HepG2 (cell line): Measurements from ENCODE around the gene KCNJ5. TPM values are rescaled to one million over a fixed set of nuclear protein-coding genes. Genes with fewer than 3 reads are reported as not detected.

Experiments used
- ATAC-seq: fragments of 200-7000 bp; cut with Tn5 transposase; 3 replicates; pipeline ENCODE4 v1.9.1; 2020; ENCODE audit warnings: mild to moderate bottlenecking, moderate library complexity
- BruUV-seq: library from RNA; stranded (reverse); fragments of 400-500 nt; replicated peaks from 2 replicates; lab custom pipeline; 2021; lab: Mats Ljungman, UMichigan
- CTCF ChIA-PET: fragments of 300-600 bp; formaldehyde crosslinking; extraction: SDS; loops from one replicate; lab custom pipeline; 2021; ENCODE audit warnings: low total read pairs, inconsistent platforms, low intra/inter-chr PET ratio; lab: Yijun Ruan, JAX
- POLR2A ChIA-PET: fragments of 350-600 bp; sonication (Branson Sonifier 250); formaldehyde crosslinking; loops from one replicate; lab custom pipeline; 2020; ENCODE audit warnings: antibody characterized with exemption, inconsistent platforms; lab: Yijun Ruan, JAX
- DNase-seq: peaks from one replicate; pipeline ENCODE4 v3.0.0-alpha.2; 2015; ENCODE audit warnings: low spot score
- FAIRE-seq: peaks from 3 replicates; lab custom pipeline; 2011; peaks lifted over from hg19 to GRCh38; lab: Jason Lieb, UNC
- H2AFZ ChIP-seq: one replicate; pipeline ENCODE4 v1.6.1; 2011; ENCODE audit warnings: low read length, inconsistent platforms
- H3K27ac ChIP-seq: fragments of 300-600 bp; 3 replicates; pipeline ENCODE4 v1.8.0; 2011; ENCODE audit warnings: mixed run types, mild to moderate bottlenecking, mixed read lengths, low read length, inconsistent platforms; ENCODE audit not compliant: insufficient read depth; ENCODE audit errors: extremely low read length
- H3K27me3 ChIP-seq, 2 experiments: fragments of 200-600 bp in 1 of 2; 2 replicates in 1 of 2; 3 replicates in 1 of 2; pipeline versions ENCODE4 v1.6.0 to v1.8.0; 2011; ENCODE audit warnings: low read length in 2 of 2, mild to moderate bottlenecking in 2 of 2, moderate library complexity in 2 of 2, inconsistent platforms in 1 of 2; ENCODE audit not compliant: insufficient read depth in 2 of 2, control insufficient read depth in 1 of 2
- H3K36me3 ChIP-seq, 2 experiments: fragments of 200-600 bp in 1 of 2; replicated peaks in 1 of 2; 2 replicates in 1 of 2; 3 replicates in 1 of 2; pipeline versions ENCODE4 v1.5.1 to v1.8.0; 2011; ENCODE audit warnings: low read length in 2 of 2, inconsistent platforms in 1 of 2; ENCODE audit not compliant: insufficient read depth in 2 of 2, control insufficient read depth in 1 of 2
- H3K4me1 ChIP-seq: 2 replicates; pipeline ENCODE4 v1.5.1; 2012; ENCODE audit warnings: low read length, inconsistent platforms; ENCODE audit not compliant: insufficient read depth
- H3K4me2 ChIP-seq: 2 replicates; pipeline ENCODE4 v1.6.0; 2011; ENCODE audit warnings: low read depth, low read length, inconsistent platforms
- H3K4me3 ChIP-seq, 3 experiments: fragments of 200-600 bp in 1 of 3; sonication (generic), shearing (Covaris generic) in 1 of 3; replicated peaks in 1 of 3; 2 replicates each; pipeline ENCODE4 v1.5.1; 2011 to 2016; ENCODE audit warnings: low read length in 3 of 3, inconsistent platforms in 2 of 3, low read depth in 2 of 3, mild to moderate bottlenecking in 2 of 3, control low read depth in 1 of 3, mixed read lengths in 1 of 3; ENCODE audit not compliant: insufficient read depth in 1 of 3
- H3K79me2 ChIP-seq: one replicate; pipeline ENCODE4 v1.6.1; 2011; ENCODE audit warnings: low read length, inconsistent platforms; ENCODE audit not compliant: insufficient read depth
- H3K9ac ChIP-seq: 2 replicates; pipeline ENCODE4 v1.6.0; 2011; ENCODE audit warnings: mild to moderate bottlenecking, low read depth, low read length, inconsistent platforms; ENCODE audit not compliant: insufficient read depth
- H3K9me3 ChIP-seq: 2 replicates; pipeline ENCODE4 v1.5.1; 2012; ENCODE audit warnings: mild to moderate bottlenecking, low read length
- H4K20me1 ChIP-seq: 2 replicates; pipeline ENCODE4 v1.6.0; 2011; ENCODE audit warnings: inconsistent platforms, mild to moderate bottlenecking, low read length, moderate library complexity; ENCODE audit not compliant: insufficient read depth
- CREBL2 ChIP-seq: sonication (generic); formaldehyde crosslinking; IDR thresholded peaks from 2 replicates; pipeline ENCODE4 v1.8.1; 2023; ENCODE audit warnings: missing genetic modification reagents, mild to moderate bottlenecking, borderline replicate concordance
- ETV5 ChIP-seq: IDR thresholded peaks from 2 replicates; pipeline ENCODE4 v1.6.1; 2018; ENCODE audit warnings: missing biosample characterization, missing genetic modification reagents, inconsistent platforms, borderline replicate concordance
- GTF3A ChIP-seq: sonication (generic); formaldehyde crosslinking; conservative IDR thresholded peaks from 2 replicates; pipeline ENCODE4 v1.4.0; 2020; ENCODE audit warnings: mild to moderate bottlenecking, missing genetic modification reagents
- NR2C2 ChIP-seq: sonication (generic); formaldehyde crosslinking; IDR thresholded peaks from 2 replicates; pipeline ENCODE4 v1.4.0; 2020; ENCODE audit warnings: missing genetic modification reagents, mild to moderate bottlenecking, moderate library complexity, borderline replicate concordance
- TARDBP ChIP-seq: sonication (generic); formaldehyde crosslinking; IDR thresholded peaks from 2 replicates; pipeline ENCODE4 v1.8.0; 2022; ENCODE audit warnings: mild to moderate bottlenecking, missing genetic modification reagents
- ZBTB21 ChIP-seq: sonication (generic); formaldehyde crosslinking; IDR thresholded peaks from 2 replicates; pipeline ENCODE4 v1.4.0; 2020; ENCODE audit warnings: missing genetic modification reagents
- ZNF253 ChIP-seq: sonication (generic); formaldehyde crosslinking; IDR thresholded peaks from 2 replicates; pipeline ENCODE4 v1.8.0; 2022; ENCODE audit warnings: mild to moderate bottlenecking, missing genetic modification reagents, borderline replicate concordance
- ZNF484 ChIP-seq: sonication (generic); formaldehyde crosslinking; IDR thresholded peaks from 2 replicates; pipeline ENCODE4 v1.5.1; 2020; ENCODE audit warnings: mild to moderate bottlenecking, low read depth, missing genetic modification reagents, borderline replicate concordance
- ZNF549 ChIP-seq: sonication (generic); formaldehyde crosslinking; IDR thresholded peaks from 2 replicates; pipeline ENCODE4 v1.5.0; 2020; ENCODE audit warnings: missing genetic modification reagents
- ZNF576 ChIP-seq: sonication (generic); formaldehyde crosslinking; IDR thresholded peaks from 2 replicates; pipeline ENCODE4 v1.4.0; 2020; ENCODE audit warnings: mild to moderate bottlenecking, missing genetic modification reagents
- WGBS: methylation state at CpG from one replicate; pipeline ENCODE4 v1.1.6; 2017; ENCODE audit warnings: low lambda C conversion rate; 5-methylcytosine and 5-hydroxymethylcytosine counted together
- in situ Hi-C: cut with HindIII; loops from 2 replicates; pipeline ENCODE4 v1.10.0; 2017; ENCODE audit warnings: low pct_unique_long_range_greater_than_20kb; ENCODE audit not compliant: extremely low pct_ligation_motif_present
- intact Hi-C: fragments of 100-400 bp; cut with micrococcal nuclease; formaldehyde crosslinking; loops from one replicate; pipeline ENCODE4 v1.10.0; 2022; ENCODE audit not compliant: unreplicated experiment
- polyA plus RNA-seq, 8 experiments: library from polyadenylated mRNA; depleted of rRNA in 3 of 8; stranded (reverse) in 7 of 8; unstranded in 1 of 8; fragments of >200 nt; fragmentation: Illumina TruSeq in 4 of 8; extraction: Trizol in 4 of 8; gene quantifications; 2 replicates each; pipeline versions ENCODE4 v1.2.1 to v1.2.3, GENCODE V29; 2011 to 2016; ENCODE audit warnings: low read depth in 4 of 8, missing spikeins in 1 of 8, mixed read lengths in 1 of 8; ENCODE audit not compliant: insufficient read depth in 1 of 8
- total RNA-seq, 5 experiments: library from RNA; depleted of rRNA; stranded (reverse); fragments of >200 nt; fragmentation: Illumina TruSeq; extraction: Trizol; gene quantifications; 2 replicates each; pipeline ENCODE4 v1.2.3, GENCODE V29; 2016; ENCODE audit warnings: low read depth in 1 of 5

Gene KCNJ5
- total and polyA plus RNA-seq, 2 of the 13 experiments (the other 11 are each of a cell fraction or from before 2014, with no cell fraction given) = not detected

GRCh38 chr11:128904303-128904655, 13.1 kb downstream of the KCNJ5 start:
- no TSS peak for BruUV-seq
- in situ Hi-C loops = no loop called here
- Histone ChIP-seq H3K79me2 (no peaks in the 10 kb centered on the region), H3K27ac (no peak overlapping the region), H4K20me1 (no peaks in the 10 kb centered on the region), H2AFZ (no peak overlapping the region), H3K4me1 (no peaks in the 10 kb centered on the region), H3K4me3 (no peak overlapping the region), H3K4me2 (no peak overlapping the region)
- intact Hi-C loops = no loop called here
- DNase-seq = no peak
- CTCF ChIA-PET = no interaction called here
- POLR2A ChIA-PET = no interaction called here
- WGBS = 78% methylated on average over 10 of the region's 14 CpGs
- no peak for TF ChIP-seq NR2C2 (CRISPR knock-in tag)
- no peak for TF ChIP-seq CREBL2 (CRISPR knock-in tag)
- no peak for TF ChIP-seq ZNF576 (CRISPR knock-in tag)
- TF ChIP-seq TARDBP (CRISPR knock-in tag) = no peak
- TF ChIP-seq GTF3A (CRISPR knock-in tag) = no peak
- TF ChIP-seq ZNF549 (CRISPR knock-in tag) = no peak
- no peak for TF ChIP-seq ZNF253 (CRISPR knock-in tag)
- no peak for TF ChIP-seq ETV5 (CRISPR knock-in tag)
- no peak for TF ChIP-seq ZBTB21
- TF ChIP-seq ZNF484 (CRISPR knock-in tag) = no peak
- TF ChIP-seq, all 625 proteins: peak for 0
- ATAC-seq = no peak
- Histone ChIP-seq H3K9ac (no peak overlapping the region), H3K27me3 (peaks cover 5 to 30% of the 10 kb centered on the region in 2 experiments; a peak in 3 of 5 replicates), H3K9me3 (no peaks in the 10 kb centered on the region), H3K36me3 (no peaks in the 10 kb centered on the region)
- FAIRE-seq = no peak
